Ectodermal cell (in vitro differentiated cells): Measurements from ENCODE around the gene PTX3.

Experiments
- H3K27ac ChIP-seq: 2 replicates; pipeline ENCODE4 v1.7.0; 2013; ENCODE audit warnings: mild to moderate bottlenecking, low read depth, low read length; ENCODE audit not compliant: insufficient read depth, poor library complexity, severe bottlenecking
- H3K27me3 ChIP-seq: 2 replicates; pipeline ENCODE4 v1.7.0; 2013; ENCODE audit warnings: mild to moderate bottlenecking, low read length; ENCODE audit not compliant: insufficient read depth, control insufficient read depth, poor library complexity, severe bottlenecking
- H3K36me3 ChIP-seq: one replicate; pipeline ENCODE4 v1.7.0; 2013; ENCODE audit warnings: low read length; ENCODE audit not compliant: control insufficient read depth, insufficient read depth
- H3K4me1 ChIP-seq: one replicate; pipeline ENCODE4 v1.7.0; 2013; ENCODE audit warnings: low read length; ENCODE audit not compliant: control insufficient read depth, insufficient read depth
- H3K4me3 ChIP-seq: 2 replicates; pipeline ENCODE4 v1.7.0; 2013; ENCODE audit warnings: low read depth, low read length, control low read depth; ENCODE audit not compliant: insufficient read depth
- H3K9me3 ChIP-seq: 2 replicates; pipeline ENCODE4 v1.7.0; 2013; ENCODE audit warnings: mild to moderate bottlenecking, low read length, moderate library complexity; ENCODE audit not compliant: control insufficient read depth
- whole genome bisulfite sequencing, 2 experiments: methylation state at CpG; one replicate each; pipeline ENCODE4 v1.1.7; 2013; ENCODE audit warnings: missing lambda C conversion rate in 2 of 2; 5-methylcytosine and 5-hydroxymethylcytosine counted together

PTX3 gene

GRCh38 chr3:157420606-157421130, 16.0 kb upstream of the PTX3 start:
- Histone ChIP-seq H3K36me3 (no peaks in the 10 kb centered on the region), H3K9me3 (no peaks in the 10 kb centered on the region), H3K27me3 (no peaks in the 10 kb centered on the region), H3K4me1 (no peaks in the 10 kb centered on the region), H3K4me3 (no peak overlapping the region), H3K27ac (no peak overlapping the region)
- 88 to 97% methylated on average over 3 of the region's 3 CpGs for WGBS, 2 experiments

- Histone ChIP-seq H3K27me3 (no peaks in the 10 kb centered on the region), H3K4me3 (no peak overlapping the region), H3K9me3 (no peaks in the 10 kb centered on the region), H3K27ac (no peak overlapping the region), H3K4me1 (no peaks in the 10 kb centered on the region), H3K36me3 (no peaks in the 10 kb centered on the region)
These were observed 13.3 kb upstream of the PTX3 start for GRCh38 chr3:157423337-157423736.

GRCh38 chr3:157427901-157428300, 8.7 kb upstream of the PTX3 start:
- Histone ChIP-seq H3K27ac (no peak overlapping the region), H3K9me3 (no peaks in the 10 kb centered on the region), H3K4me1 (no peaks in the 10 kb centered on the region), H3K4me3 (no peak overlapping the region), H3K36me3 (no peaks in the 10 kb centered on the region), H3K27me3 (no peaks in the 10 kb centered on the region)
- 62 to 68% methylated on average over 4 of the region's 4 CpGs for WGBS, 2 experiments

- H3K27me3 ChIP-seq: no peaks in the 10 kb centered on the region
- H3K36me3 ChIP-seq: no peaks in the 10 kb centered on the region
- H3K9me3 ChIP-seq: no peaks in the 10 kb centered on the region
- no peaks in the 10 kb centered on the region for H3K4me1 ChIP-seq
- WGBS, 2 experiments: 100% methylated on average over 1 of the region's 1 CpG; no CpG with 5 or more reads in 1 of the 2 experiments
- H3K4me3 ChIP-seq: no peak overlapping the region
- no peak overlapping the region for H3K27ac ChIP-seq
These were observed 7.8 kb upstream of the PTX3 start for GRCh38 chr3:157428853-157429252.

- H3K4me3 ChIP-seq: no peak overlapping the region
- no peak overlapping the region for H3K27ac ChIP-seq
- no peaks in the 10 kb centered on the region for H3K36me3 ChIP-seq
- no peaks in the 10 kb centered on the region for H3K4me1 ChIP-seq
- 93 to 100% methylated on average over 1 to 2 of the region's 2 CpGs for WGBS, 2 experiments
- H3K9me3 ChIP-seq: no peaks in the 10 kb centered on the region
- no peaks in the 10 kb centered on the region for H3K27me3 ChIP-seq
These were observed 6.9 kb upstream of the PTX3 start for GRCh38 chr3:157429708-157430107.

GRCh38 chr3:157438194-157438730, 1.6 kb downstream of the PTX3 start:
- 0 to 1% methylated on average over 22 of the region's 22 CpGs for WGBS, 2 experiments
- peak overlapping the region; percentile 79 for H3K27ac ChIP-seq
- H3K36me3 ChIP-seq: no peaks in the 10 kb centered on the region
- peak overlapping the region; percentile 67 for H3K4me3 ChIP-seq
- peaks cover 4% of the 10 kb centered on the region for H3K4me1 ChIP-seq
- H3K9me3 ChIP-seq: no peaks in the 10 kb centered on the region
- H3K27me3 ChIP-seq: no peaks in the 10 kb centered on the region

- no peaks in the 10 kb centered on the region for H3K36me3 ChIP-seq
- no peak overlapping the region for H3K4me3 ChIP-seq
- 97 to 98% methylated on average over 1 of the region's 2 CpGs for WGBS, 2 experiments
These were observed 4.5 kb downstream of the PTX3 start for GRCh38 chr3:157441102-157441624.

GRCh38 chr3:157442729-157443128, 6.1 kb downstream of the PTX3 start:
- no peak overlapping the region for H3K27ac ChIP-seq
- no peaks in the 10 kb centered on the region for H3K36me3 ChIP-seq
- WGBS, 2 experiments: 89 to 100% methylated on average over 2 of the region's 2 CpGs
- no peaks in the 10 kb centered on the region for H3K27me3 ChIP-seq
- peaks cover 4% of the 10 kb centered on the region for H3K4me1 ChIP-seq
- H3K9me3 ChIP-seq: no peaks in the 10 kb centered on the region
- no peak overlapping the region for H3K4me3 ChIP-seq

More at GRCh38 chr3:157441102-157441624, 4.5 kb downstream of the PTX3 start:
- no peaks in the 10 kb centered on the region for H3K9me3 ChIP-seq
- no peaks in the 10 kb centered on the region for H3K27me3 ChIP-seq
- H3K27ac ChIP-seq: no peak overlapping the region
- H3K4me1 ChIP-seq: peaks cover 4% of the 10 kb centered on the region

GRCh38 chr3:157443905-157444796, 7.5 kb downstream of the PTX3 start:
- H3K4me3 ChIP-seq: no peak overlapping the region
- no peak overlapping the region for H3K27ac ChIP-seq
- 87 to 97% methylated on average over 2 to 3 of the region's 3 CpGs for WGBS, 2 experiments

GRCh38 chr3:157444797-157445184, 8.1 kb downstream of the PTX3 start:
- 94 to 100% methylated on average over 1 of the region's 1 CpG for WGBS, 2 experiments
- Histone ChIP-seq H3K27me3 (no peaks in the 10 kb centered on the region), H3K4me3 (no peak overlapping the region), H3K9me3 (no peaks in the 10 kb centered on the region), H3K36me3 (no peaks in the 10 kb centered on the region), H3K4me1 (peaks cover 4% of the 10 kb centered on the region), H3K27ac (no peak overlapping the region)

More at GRCh38 chr3:157443905-157444796, 7.5 kb downstream of the PTX3 start:
- H3K9me3 ChIP-seq: no peaks in the 10 kb centered on the region
- no peaks in the 10 kb centered on the region for H3K36me3 ChIP-seq
- peaks cover 4% of the 10 kb centered on the region for H3K4me1 ChIP-seq
- no peaks in the 10 kb centered on the region for H3K27me3 ChIP-seq
